GM19238 (cell line): Measurements from ENCODE around the gene ZDHHC11.
"Not testable (repeated sequence)": the region's sequence is repeated elsewhere in the genome, so short reads cannot be mapped to it uniquely, and the experiment has no call there.

ENCODE experiments used
- DNase-seq: peaks from one replicate; pipeline ENCODE4 v3.0.0; 2011; ENCODE audit warnings: low spot score; ENCODE audit not compliant: insufficient read length

The ZDHHC11 gene

DNA sequence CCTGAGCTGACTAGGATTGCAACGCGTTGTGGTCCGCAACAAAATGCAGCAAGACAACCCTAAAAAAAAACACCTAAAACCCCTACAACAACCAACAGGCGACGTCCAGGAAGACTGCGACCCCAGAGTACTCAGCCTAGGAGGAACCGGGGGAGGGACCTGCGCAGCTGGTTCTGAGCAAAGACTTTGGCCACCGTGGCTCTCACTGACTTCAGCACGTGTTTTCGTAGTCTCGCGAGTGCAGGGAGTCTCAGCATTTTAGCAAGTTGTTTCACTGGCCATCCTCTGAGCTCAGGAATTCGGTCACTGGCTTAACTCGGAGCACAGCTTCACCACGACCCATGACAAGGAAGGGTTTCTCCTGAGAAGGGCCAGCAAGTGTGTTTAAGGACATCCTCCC is 8.6 kb upstream of the ZDHHC11 start:
- DNase-seq: no peak

DNA sequence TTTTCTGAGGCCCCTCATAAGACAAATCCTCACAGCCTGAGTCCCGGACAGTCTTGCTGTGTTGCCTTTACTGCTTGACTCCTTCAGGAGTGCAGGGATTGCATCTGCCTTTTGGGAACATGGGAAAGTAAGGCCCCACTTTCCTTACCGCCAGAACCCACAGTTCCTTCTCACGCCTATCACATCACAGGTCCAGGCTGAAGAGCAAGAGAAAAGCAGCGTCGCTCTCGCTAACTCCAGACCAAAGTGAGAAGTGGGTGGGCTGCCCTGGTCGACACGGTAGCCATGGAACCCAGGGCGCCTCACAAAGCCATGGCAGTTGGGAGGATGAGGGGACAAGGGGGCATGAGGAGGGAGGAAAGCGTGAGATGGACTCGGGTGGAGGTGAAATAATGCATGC is 7.9 kb upstream of the ZDHHC11 start:
- DNase-seq: no peak

DNA sequence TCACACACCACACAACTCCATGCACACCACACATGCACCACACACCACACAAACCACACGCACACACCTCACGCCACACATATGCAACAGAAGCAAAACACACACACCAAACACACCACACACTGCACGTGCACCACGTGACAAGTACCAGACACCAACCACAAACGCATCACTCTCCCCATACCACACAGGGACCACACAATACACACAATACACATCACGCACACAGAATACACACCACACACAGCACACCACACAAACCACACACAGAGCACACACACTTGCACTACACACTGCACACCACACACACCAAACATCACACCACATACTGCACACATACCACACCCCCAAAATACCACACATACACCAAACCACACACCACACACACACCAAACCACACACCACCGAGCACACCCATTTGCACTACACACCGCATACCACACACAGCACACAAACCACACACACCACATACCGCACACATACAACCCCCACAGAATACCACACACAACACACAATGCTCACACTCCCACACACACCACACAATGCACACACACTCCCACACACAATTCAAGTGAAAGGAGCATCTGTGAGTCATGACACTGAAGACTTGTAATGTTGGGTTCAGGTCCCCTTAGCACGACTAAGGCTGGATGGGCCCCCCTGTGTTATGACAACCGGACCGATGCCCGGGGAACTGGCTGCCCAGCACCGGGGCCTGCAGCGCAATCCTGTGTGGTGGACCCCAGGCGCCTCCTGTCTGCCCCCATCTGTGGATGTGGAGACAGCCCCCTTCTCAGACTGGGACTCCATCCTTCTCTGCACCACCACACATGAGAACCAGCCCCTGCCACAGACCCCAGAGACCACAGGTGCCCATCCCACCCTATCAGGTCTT is 6.0 kb upstream of the ZDHHC11 start:
- no peak for DNase-seq

DNA sequence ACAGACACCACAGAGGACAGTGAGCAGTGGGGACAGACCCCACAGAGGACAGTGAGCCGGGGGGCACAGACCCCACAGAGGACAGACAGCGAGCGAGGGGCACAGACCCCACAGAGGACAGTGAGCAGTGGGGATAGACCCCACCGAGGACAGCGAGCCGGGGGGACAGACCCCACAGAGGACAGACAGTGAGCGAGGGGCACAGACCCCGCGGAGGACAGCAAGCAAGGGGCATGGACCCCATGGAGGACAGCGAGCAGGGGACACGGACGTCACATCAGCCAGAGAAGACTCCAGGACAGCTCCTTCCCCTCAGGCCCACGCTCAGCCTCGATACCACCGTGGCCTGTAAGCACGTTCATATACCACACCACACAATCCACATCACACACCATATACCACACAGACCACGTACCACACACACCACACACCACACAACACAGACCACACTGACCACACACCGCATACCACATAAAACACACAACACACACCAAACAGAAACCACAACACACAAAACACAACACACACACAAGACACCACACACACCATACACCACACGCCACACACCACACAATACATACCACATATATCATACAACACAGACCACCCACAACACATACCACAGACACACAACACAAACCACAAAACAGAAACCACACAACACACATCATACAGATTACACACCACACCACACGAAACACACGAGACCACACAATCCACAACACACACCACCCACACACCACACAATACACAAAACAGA is 5.2 kb upstream of the ZDHHC11 start:
- no peak for DNase-seq

DNA sequence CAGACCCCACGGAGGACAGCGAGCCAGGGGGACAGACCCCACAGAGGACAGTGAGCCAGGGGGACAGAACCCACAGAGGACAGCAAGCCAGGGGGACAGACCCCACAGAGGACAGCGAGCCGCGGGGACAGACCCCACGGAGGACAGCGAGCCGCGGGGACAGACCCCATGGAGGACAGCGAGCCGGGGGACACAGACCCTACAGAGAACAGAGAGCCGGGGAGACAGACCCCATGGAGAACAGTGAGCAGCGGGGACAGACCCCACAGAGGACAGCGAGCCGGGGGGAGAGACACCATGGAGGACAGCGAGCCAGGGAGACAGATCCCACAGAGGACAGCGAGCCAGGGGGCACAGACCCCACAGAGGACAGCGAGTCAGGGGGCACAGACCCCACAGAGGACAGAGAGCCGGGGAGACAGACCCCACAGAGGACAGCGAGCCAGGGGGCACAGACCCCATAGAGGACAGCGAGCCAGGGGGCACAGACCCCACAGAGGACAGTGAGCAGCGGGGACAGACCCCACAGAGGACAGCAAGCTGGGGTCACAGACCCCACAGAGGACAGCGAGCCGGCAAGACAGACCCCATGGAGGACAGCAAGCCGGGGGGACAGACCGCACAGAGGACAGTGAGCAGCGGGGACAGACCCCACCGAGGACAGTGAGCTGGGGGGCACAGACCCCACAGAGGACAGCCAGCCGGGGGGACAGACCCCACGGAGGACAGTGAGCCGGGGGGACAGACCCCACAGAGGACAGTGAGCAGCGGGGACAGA is 4.4 kb upstream of the ZDHHC11 start:
- no peak for DNase-seq

DNA sequence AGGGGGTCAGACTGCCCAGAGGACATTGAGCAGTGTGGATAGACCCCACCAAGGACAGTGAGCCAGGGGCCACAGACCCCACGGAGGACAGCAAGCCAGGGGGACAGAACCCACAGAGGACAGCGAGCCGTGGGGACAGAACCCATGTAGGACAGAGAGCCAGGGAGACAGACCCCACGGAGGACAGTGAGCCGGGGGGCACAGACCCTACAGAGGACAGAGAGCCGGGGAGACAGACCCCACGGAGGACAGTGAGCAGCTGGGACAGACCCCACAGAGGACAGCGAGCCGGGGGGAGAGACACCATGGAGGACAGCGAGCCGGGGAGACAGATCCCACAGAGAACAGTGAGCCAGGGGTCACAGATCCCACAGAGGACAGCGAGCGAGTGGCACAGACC is 3.4 kb upstream of the ZDHHC11 start:
- no peak for DNase-seq

DNA sequence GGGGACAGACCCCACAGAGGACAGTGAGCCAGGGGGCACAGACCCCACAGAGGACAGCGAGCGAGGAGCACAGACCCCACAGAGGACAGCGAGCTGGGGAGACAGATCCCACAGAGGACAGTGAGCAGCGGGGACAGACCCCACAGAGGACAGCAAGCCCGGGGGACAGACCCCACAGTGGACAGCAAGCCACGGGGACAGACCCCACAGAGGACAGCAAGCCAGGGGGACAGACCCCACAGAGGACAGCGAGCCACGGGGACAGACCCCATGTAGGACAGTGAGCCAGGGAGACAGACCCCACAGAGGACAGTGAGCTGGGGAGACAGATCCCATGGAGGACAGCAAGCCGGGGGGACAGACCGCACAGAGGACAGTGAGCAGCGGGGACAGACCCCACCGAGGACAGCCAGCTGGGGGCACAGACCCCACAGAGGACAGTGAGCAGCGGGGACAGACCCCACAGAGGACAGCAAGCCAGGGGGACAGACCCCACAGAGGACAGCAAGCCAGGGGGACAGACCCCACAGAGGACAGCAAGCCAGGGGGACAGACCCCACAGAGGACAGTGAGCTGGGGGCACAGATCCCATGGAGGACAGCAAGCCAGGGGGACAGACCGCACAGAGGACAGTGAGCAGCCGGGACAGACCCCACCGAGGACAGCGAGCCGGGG is 2.8 kb upstream of the ZDHHC11 start:
- not testable (repeated sequence) for DNase-seq

DNA sequence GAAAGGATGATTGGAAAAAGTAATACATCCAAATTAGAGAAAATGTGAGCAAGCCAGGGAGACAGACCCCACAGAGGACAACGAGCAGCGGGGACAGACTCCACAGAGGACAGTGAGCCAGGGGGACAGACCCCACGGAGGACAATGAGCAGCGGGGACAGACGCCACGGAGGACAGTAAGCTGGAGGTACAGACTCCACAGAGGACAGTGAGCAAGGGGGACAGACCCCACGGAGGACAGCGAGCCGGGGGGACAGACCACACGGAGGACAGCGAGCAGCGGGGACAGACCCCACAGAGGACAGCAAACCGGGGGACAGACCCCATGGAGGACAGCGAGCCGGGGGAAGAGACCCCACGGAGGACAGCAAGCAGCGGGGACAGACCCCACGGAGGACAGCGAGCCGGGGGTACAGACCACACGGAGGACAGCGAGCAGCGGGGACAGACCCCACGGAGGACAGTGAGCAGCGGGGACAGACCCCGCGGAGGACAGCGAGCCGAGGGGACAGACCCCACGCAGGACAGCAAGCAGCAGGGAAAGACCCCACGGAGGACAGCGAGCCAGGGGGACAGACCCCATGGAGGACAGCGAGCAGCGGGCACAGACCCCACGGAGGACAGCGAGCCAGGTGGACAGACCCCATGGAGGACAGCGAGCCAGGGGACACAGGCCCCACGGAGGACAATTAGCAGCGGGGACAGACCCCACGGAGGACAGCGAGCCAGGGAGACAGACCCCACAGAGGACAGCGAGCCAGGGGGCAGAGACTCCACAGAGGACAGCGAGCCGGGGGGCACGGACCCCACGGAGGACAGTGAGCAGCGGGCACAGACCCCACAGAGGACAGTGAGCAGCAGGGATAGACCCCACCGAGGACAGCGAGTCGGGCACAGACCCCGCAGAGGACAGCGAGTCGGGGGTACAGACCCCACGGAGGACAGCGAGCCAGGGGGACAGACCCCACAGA is 1.9 kb upstream of the ZDHHC11 start:
- no peak for DNase-seq

DNA sequence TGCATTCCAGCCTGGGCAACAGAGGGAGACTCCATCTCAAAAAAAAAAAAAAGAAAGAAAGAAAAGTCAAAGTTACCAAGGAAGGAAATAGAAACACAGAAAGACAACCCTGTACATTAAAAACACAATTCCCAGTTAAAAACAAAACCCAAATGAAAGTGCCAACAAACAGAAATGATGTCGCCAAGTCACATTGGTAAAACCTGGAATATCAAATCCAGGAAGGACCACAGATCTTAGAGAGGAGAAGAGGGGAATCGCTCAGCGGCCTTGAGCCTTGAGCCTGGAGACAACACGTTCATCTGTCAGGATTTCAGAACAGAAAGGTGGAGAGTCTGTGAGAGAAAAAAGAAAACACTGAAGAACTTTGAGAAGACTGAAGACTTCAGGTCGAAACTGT is 1.2 kb upstream of the ZDHHC11 start:
- DNase-seq: no peak

DNA sequence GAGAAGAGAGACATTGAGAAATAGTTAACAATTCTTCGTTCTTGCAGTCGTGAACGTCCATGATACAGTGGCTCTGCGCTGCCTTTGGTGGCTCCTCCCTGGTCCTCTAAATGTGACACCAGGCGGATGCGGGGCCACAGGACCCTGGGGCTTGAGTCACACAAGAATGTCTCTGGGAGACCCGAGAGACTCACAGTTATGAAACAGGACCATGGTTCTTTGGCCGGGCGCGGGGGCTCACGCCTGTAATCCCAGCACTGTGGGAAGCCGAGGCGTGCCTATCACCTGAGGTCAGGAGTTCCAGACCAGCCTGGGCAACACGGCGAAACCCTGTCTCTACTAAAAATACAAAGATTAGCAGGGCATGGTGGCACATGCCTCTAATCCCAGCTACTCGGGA is 767 bp upstream of the ZDHHC11 start:
- no peak for DNase-seq

DNA sequence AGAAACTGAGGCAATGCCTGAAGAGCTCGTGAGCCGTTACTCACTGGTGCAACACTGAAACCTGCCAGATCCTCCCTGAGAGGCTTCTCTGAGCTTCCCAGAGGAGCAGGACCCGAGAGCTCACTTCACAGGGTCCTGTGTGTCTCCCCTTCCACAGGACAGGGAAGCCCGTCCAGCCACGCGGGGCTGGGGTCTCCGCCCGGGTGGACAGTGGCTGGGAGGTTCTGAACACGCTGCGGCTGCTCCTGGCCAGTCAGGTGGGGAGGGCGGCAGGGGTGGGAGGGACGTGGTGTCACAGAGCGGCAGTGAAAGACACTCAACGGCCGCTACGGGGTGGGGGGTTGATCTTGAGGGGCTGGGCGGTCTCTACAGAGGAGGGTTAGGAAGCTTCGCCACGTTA is 290 bp upstream of the ZDHHC11 start:
- no peak for DNase-seq

DNA sequence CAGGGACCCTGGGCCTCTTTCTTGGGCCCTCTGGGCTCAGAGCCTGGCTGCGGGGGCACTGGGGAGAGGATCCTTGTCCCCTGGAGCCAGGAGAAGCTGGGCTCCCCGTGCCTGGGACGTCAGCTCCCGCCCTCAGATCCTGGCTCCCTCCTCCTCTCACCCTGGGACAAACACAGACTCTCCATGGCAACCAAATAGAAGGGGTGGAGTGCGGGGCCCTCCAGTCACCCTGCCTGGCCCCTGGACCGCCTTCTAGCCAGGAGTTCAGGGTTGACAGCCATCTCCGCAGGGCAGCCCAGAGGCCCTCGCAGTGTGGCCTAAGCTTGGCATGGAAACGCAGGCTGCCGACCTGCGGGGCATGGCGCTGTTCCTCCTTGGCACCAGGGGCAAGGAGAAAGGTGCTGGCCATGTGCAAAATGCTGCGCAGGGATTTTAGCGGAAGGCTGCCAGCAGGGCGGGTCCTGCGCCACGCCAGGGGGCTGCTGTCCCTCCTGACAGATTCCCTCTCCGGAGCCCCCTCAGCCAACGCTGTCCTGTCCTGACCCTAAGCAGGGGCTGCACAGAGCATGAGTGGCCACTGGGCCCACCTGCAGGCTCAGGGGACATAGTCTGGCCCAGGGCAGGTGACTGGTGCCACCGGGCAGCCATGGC is 1.0 kb downstream of the ZDHHC11 start:
- no peak for DNase-seq

DNA sequence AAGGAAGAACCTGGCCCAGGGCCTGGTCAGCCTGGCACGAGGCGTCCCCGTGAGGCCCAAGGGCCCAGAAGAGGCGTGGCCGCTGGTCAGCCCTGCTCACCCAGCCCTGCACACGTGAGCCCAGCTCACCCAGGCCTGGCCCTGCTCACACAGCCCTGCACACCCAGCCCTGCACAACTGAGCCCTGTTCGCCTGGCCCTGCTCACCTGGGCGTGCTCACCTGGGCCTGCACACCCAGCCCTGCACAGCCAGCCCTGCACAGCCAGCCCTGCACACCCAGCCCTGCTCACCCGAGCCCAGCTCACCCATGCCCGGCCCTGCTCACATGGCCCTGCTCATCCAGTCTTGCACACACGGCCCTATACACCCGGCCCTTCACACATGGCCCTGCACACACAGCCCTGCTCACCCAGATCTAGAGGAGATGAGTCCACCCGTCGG is 2.1 kb downstream of the ZDHHC11 start:
- DNase-seq: no peak

DNA sequence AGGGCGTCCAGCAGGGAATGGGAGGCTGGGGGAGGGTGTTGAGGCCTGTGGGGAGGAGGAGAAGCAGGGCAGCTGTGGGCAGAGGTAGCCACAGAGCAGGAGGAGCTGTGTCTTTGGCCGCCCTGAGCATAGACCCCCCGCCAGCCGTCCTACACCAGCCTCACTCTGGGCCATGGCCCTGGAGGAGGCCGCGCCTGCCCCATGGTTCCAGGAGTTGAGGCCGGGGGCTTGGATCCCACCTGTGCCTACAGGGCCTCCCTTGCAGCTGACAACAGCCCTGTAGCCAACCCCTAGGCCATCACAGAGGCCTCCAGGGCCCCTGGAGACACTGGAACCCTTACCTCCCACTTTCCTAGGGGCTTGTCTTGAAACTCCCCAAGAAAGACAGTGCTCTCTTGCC is 3.0 kb downstream of the ZDHHC11 start:
- not testable (repeated sequence) for DNase-seq

DNA sequence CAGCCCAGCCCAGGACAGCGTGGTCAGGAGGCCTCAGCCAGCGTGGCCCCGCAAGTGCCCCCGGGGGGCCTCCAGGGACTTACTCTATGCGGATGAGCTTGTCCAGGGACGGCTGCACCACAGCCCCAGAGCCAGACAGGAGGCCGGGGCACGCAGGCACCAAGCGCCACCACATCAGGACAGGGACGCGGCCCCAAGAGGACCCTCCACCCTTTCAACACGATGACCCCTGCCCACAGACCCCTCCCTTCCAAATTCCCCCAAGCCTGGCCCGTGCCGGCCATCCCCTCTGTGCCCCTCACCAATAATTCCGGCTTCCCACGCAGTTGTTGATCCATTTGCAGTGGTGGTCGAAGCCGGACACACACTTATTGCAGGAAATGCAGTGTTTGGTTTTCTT is 3.6 kb downstream of the ZDHHC11 start:
- not testable (repeated sequence) for DNase-seq

DNA sequence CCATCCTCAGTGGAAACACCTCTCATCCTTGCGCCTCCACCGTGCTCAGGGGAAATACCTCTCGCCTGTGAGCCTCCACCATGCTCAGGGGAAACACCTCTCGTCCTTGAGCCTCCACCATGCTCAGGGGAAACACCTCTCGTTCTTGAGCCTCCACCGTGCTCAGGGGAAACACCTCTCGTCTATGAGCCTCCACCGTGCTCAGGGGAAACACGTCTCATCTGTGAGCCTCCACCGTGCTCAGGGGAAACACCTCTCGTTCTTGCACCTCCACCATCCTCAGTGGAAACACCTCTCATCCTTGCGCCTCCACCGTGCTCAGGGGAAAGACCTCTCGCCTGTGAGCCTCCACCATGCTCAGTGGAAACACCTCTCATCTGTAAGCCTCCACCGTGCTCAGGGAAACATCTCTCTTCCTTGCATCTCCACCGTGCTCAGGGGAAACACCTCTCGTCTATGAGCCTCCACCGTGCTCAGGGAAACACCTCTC is 4.1 kb downstream of the ZDHHC11 start:
- not testable (repeated sequence) for DNase-seq

DNA sequence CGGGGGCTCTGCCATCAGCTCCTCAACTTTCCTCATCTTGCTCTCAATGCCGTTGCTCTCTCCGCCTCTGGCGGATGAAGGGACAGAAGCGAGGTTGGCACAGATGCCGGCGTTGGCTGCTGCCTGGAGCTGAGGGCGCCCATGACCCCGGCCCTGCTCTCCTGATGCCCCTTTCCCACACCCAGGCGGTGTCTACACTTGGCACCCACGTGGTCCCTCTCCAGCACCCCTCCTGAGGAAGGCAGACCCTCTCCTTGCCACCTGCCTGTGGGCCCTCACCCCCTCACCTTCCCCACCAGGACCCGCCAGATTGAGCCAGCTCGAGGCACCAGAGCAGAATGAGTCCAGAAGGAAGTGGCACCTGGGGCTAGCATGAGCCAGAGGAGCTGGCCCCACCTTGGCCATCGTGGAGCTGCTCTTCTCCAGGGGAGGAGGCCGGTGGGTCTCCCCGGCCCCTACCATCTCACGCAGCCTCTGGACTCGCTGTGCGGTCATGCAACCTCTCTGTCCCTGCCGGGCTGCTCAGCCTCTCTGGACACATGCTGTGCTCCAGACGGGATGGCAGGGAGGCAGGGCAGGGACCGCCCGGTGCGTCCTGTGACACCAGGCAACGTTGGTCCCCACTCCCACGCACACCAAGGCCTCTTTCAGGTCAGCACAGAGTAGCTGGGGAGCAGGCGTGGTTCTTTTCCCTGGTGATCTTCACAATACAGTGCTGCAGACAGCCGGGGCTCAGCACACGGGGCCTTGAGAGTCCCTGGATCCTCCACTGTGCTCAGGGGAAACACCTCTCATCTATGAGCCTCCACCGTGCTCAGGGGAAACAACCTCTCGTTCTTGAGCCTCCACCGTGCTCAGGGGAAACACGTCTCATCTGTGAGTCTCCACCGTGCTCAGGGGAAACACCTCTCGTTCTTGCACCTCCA is 4.8 kb downstream of the ZDHHC11 start:
- not testable (repeated sequence) for DNase-seq

DNA sequence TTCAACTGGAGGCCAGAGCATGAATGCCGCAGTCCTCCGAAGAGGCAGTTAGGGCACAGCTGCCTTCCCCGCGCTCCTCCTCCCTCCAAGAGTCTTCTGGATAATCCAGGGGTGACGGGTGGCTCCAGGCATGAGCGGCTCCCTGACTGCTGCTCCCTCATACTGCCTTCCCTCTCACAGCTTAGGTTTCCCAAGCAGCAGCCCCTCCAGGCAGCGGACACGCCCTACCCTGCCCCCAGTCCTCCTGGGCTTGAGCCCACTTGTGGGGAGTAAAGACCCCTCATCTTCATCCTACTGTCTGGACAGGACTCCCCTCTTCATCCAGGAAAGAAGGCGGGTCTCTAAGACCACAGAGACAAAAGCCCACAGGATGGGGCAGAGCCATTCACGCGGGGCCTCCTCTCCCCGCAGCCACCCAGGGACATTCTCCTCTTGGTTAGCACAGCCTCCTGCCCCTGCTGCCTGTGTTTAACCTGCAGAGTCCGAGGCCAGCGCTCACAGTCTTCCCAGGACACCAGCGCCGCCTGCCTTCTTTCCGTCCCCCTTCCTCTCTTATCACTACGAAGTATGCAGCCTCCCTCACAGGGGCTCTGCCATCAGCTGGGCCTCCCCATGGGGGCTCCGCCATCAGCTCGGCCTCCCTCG is 5.6 kb downstream of the ZDHHC11 start:
- DNase-seq: not testable (repeated sequence)
